HPDE6-E6E7 (cell line): ENCODE results near the gene OOSP4B.
"Not testable (repeated sequence)": the region's sequence is repeated elsewhere in the genome, so short reads cannot be mapped to it uniquely, and the experiment has no call there.

ENCODE experiments used
- DNase-seq: peaks from one replicate; pipeline ENCODE4 v3.0.0; 2011; ENCODE audit warnings: missing footprints; ENCODE audit errors: extremely low spot score

Gene OOSP4B

GRCh38 chr11:60059521-60060240 is 42.7 kb downstream of the OOSP4B start:
- DNase-seq: no peak

GRCh38 chr11:60064111-60064510 is 47.1 kb downstream of the OOSP4B start:
- no peak for DNase-seq

DNA sequence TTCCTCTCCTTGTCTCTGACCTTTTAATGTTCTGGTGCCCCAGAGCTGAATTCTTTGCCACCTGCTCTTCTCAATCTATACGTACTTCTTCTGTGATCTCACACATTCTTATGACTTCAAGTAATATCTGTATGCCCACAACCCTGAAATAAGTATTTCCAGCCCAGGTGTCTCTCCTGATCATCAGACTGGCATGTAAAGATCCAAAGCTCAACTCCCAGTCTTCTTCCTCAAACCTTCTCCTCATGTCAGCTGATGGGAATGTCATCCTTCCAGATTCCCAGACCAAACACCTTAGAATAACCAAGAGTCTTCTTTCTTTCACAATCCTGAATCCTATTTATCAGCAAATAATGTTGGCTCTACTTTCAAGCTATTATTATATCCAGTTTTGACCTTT is 48.8 kb downstream of the OOSP4B start:
- DNase-seq: no peak

GRCh38 chr11:60069450-60069849 is 52.5 kb downstream of the OOSP4B start:
- DNase-seq: no peak

GRCh38 chr11:60071644-60072043 is 54.7 kb downstream of the OOSP4B start:
- DNase-seq: not testable (repeated sequence)

GRCh38 chr11:60077216-60077817 is 60.3 kb downstream of the OOSP4B start:
- no peak for DNase-seq

- no peak for DNase-seq
Observed at GRCh38 chr11:60077981-60078380, 61.0 kb downstream of the OOSP4B start.

- no peak for DNase-seq
Observed at GRCh38 chr11:60078745-60079144, 61.8 kb downstream of the OOSP4B start.

GRCh38 chr11:60080535-60080934 is 63.6 kb downstream of the OOSP4B start:
- no peak for DNase-seq
